Calu3 (cell line): Measurements from ENCODE around the gene UBTD2. TPM values are rescaled to one million over a fixed set of nuclear protein-coding genes. Genes with fewer than 3 reads are reported as not detected.

ENCODE experiments used
- BruUV-seq: library from RNA; stranded (reverse); fragments of 400-500 nt; replicated peaks from 2 replicates; lab custom pipeline; 2021; lab: Mats Ljungman, UMichigan
- CTCF ChIA-PET: fragments of 300-600 bp; sonication (Branson Sonifier 250); formaldehyde crosslinking; loops from one replicate; lab custom pipeline; 2022; ENCODE audit warnings: antibody characterized with exemption; lab: Charles Lee
- DNase-seq: peaks from one replicate; pipeline ENCODE4 v3.0.0; 2022
- H3K27ac Mint-ChIP-seq: one replicate; pipeline ENCODE4 v1.8.0; 2022; ENCODE audit warnings: mixed read lengths; ENCODE audit not compliant: unreplicated experiment
- H3K27me3 Mint-ChIP-seq: one replicate; pipeline ENCODE4 v1.8.0; 2022; ENCODE audit warnings: mixed read lengths; ENCODE audit not compliant: unreplicated experiment
- H3K36me3 Mint-ChIP-seq: one replicate; pipeline ENCODE4 v1.8.0; 2022; ENCODE audit warnings: mild to moderate bottlenecking, moderate library complexity, mixed read lengths; ENCODE audit not compliant: insufficient read depth, unreplicated experiment
- H3K4me1 Mint-ChIP-seq: one replicate; pipeline ENCODE4 v1.8.0; 2022; ENCODE audit warnings: mild to moderate bottlenecking, low read depth, mixed read lengths; ENCODE audit not compliant: unreplicated experiment
- H3K4me3 Mint-ChIP-seq: one replicate; pipeline ENCODE4 v1.8.0; 2022; ENCODE audit warnings: mild to moderate bottlenecking, low read depth, moderate library complexity, mixed read lengths; ENCODE audit not compliant: unreplicated experiment
- H3K9me3 Mint-ChIP-seq: one replicate; pipeline ENCODE4 v1.8.0; 2022; ENCODE audit warnings: low read depth, mixed read lengths; ENCODE audit not compliant: unreplicated experiment
- intact Hi-C: fragments of 100-400 bp; cut with micrococcal nuclease; formaldehyde crosslinking; loops from one replicate; pipeline ENCODE4 v1.10.0; 2022; ENCODE audit not compliant: unreplicated experiment
- total RNA-seq: library from RNA; stranded (reverse); gene quantifications from 2 replicates; pipeline ENCODE4 v1.2.3, GENCODE V29; 2022
- TF ChIP-seq, protein P1 (sequence below): fragments of 200-600 bp; IDR thresholded peaks from one replicate; pipeline ENCODE4 v1.8.0; 2022; ENCODE audit warnings: antibody characterized with exemption; ENCODE audit not compliant: unreplicated experiment

Gene UBTD2
- total RNA-seq, 1 experiment from 2014 or later, result 21.1 TPM

DNA sequence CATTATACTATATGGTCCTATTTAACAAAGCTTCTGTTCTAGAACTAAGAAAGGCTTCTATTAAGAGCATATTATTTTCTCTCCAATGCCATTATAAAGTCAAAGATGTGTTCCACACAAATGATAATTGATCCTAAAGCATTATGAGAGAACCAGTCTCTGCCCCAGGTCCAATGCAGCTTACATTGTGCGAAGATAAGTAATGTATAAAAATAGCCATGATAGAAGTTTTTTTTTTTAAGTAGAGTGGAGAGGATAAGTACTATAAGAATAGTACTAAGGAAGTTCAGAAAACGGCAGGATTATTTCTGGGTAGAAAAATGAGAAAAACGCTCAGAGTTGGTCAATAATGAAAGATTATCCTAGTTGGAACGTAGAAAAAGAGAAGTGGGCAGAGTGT, 15.6 kb downstream of the UBTD2 start:
- Mint-ChIP-seq H3K4me1 (no peaks in the 10 kb centered on the region), H3K9me3 (no peaks in the 10 kb centered on the region), H3K36me3 (peaks cover 5% of the 10 kb centered on the region), H3K27me3 (no peaks in the 10 kb centered on the region), H3K27ac (no peak overlapping the region), H3K4me3 (no peak overlapping the region)
- CTCF ChIA-PET, result no interaction called here
- intact Hi-C loops, result no loop called here
- TF ChIP-seq, protein P1, sequence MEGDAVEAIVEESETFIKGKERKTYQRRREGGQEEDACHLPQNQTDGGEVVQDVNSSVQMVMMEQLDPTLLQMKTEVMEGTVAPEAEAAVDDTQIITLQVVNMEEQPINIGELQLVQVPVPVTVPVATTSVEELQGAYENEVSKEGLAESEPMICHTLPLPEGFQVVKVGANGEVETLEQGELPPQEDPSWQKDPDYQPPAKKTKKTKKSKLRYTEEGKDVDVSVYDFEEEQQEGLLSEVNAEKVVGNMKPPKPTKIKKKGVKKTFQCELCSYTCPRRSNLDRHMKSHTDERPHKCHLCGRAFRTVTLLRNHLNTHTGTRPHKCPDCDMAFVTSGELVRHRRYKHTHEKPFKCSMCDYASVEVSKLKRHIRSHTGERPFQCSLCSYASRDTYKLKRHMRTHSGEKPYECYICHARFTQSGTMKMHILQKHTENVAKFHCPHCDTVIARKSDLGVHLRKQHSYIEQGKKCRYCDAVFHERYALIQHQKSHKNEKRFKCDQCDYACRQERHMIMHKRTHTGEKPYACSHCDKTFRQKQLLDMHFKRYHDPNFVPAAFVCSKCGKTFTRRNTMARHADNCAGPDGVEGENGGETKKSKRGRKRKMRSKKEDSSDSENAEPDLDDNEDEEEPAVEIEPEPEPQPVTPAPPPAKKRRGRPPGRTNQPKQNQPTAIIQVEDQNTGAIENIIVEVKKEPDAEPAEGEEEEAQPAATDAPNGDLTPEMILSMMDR, result no peak
- no TSS peak for BruUV-seq
- DNase-seq, result no peak

DNA sequence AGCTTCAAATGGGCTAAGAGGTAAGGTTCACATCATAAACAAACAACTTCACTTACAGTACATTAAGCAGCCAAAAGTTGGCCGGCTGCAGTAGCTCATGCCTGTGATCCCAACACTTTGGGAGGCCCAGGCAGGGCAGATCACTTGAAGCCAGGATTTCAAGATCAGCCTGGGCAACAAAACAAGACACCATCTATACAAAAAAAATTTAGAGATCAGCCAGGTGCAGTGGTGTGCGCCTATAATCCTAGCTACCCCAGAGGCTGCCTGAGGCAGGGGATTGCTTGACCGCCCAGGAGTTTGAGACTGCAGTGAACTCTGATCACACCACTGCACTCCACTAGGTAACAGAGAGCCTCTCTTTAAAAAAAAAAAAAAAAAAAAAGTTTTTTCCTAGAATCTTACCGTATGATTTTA, 16.9 kb downstream of the UBTD2 start:
- no peaks in the 10 kb centered on the region for H3K4me1 Mint-ChIP-seq
- no peaks in the 10 kb centered on the region for H3K27me3 Mint-ChIP-seq
- DNase-seq, result no peak
- CTCF ChIA-PET, result interaction anchor here (0.7 kb wide), 2 partner anchors 441 to 834 kb away, joined by 3 to 5 read pairs; no protein-coding TSS in a partner anchor
- H3K27ac Mint-ChIP-seq, result no peak overlapping the region
- no peaks in the 10 kb centered on the region for H3K36me3 Mint-ChIP-seq
- BruUV-seq, result no TSS peak
- TF ChIP-seq, protein P1, result no peak
- intact Hi-C loops, result no loop called here
- no peaks in the 10 kb centered on the region for H3K9me3 Mint-ChIP-seq
- H3K4me3 Mint-ChIP-seq, result no peak overlapping the region

DNA sequence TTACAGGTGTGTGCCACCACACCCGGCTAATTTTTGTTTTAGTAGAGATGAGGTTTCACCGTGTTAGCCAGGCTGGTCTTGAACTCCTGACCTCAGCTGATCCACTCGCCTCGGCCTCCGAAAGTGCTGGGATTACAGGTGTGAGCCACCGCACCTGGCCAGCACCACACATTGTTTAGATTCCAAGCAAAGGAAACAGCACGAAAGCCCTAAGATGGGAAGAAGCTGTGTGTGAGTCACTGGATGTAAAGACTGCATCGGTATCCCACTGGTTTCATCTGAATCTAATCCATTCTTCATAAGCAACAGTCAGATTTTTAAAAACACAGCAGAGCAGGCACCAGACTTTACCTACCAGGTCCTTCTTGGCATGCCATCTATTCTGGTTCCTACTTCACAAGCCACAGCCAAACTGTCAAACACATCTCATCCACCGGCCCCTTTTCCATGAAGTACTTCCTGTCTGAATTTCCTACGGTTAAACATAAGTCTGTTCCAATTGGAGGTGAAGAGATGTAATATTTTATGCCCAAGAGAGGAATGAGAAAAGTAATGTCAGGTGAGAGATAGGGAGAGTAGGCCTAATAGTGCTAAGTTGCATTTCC, 17.4 kb downstream of the UBTD2 start:
- Mint-ChIP-seq H3K9me3 (no peaks in the 10 kb centered on the region), H3K27me3 (no peaks in the 10 kb centered on the region), H3K36me3 (no peaks in the 10 kb centered on the region), H3K4me3 (no peak overlapping the region), H3K4me1 (no peaks in the 10 kb centered on the region), H3K27ac (no peak overlapping the region)
- BruUV-seq, result no TSS peak
- DNase-seq, result no peak
- intact Hi-C loops, result no loop called here
- CTCF ChIA-PET, result no interaction called here
- TF ChIP-seq, protein P1, result no peak

DNA sequence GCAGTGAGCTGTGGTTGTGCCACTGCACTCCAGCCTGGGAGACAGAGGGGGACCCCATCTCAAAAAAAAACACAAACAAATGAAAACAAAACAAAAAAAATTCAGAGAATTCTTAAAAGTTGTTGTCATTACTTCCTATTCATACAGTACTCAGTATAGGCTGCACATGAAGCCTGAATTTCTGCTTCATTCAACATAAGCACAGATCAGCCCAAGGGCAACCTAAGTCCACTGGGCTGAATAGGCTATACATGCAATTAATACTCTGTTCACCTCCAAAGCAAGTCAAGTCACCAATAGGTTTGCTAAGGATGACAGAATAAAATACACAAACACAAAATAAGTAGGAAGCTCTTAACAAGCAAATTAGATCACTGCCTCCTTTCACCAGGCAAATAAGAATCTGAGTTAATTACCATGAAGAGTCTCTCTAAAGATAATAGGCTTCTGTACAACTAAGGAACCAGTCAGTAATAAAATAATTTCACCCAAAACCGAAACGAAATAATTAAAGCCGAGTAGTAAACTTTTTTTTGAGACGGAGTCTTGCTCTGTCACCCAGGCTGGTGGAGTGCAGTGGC, 18.7 kb downstream of the UBTD2 start:
- no peaks in the 10 kb centered on the region for H3K36me3 Mint-ChIP-seq
- no TSS peak for BruUV-seq
- TF ChIP-seq, protein P1, result no peak
- no peak overlapping the region for H3K27ac Mint-ChIP-seq
- no peaks in the 10 kb centered on the region for H3K4me1 Mint-ChIP-seq
- DNase-seq, result no peak
- H3K9me3 Mint-ChIP-seq, result no peaks in the 10 kb centered on the region
- intact Hi-C loops, result no loop called here
- CTCF ChIA-PET, result no interaction called here
- no peaks in the 10 kb centered on the region for H3K27me3 Mint-ChIP-seq
- H3K4me3 Mint-ChIP-seq, result no peak overlapping the region
